Measurements from ENCODE around the gene CPNE5. TPM values are rescaled to one million over a fixed set of nuclear protein-coding genes. Genes with fewer than 3 reads are reported as not detected.
A peak's percentile ranks its signal among the peaks of the same experiment; 100 is the strongest.

Gene CPNE5
- polyA plus RNA-seq, 3 donors: 0.47 to 0.85 (median 0.82) TPM

- DNase-seq: no peak
- TF ChIP-seq CTCF (IDR thresholded peaks at IDR 0.05): no peak
- H3K4me2 ChIP-seq (replicated peaks; ENCODE audit: extremely low read depth, low read length, poor library complexity, severe bottlenecking): no peak overlapping the region
- H4K20me1 ChIP-seq (ENCODE audit: insufficient read depth, low read length): no peaks in the 10 kb centered on the region
- H3K9ac ChIP-seq (ENCODE audit: insufficient read depth, low read length, poor library complexity, severe bottlenecking): no peak overlapping the region
- Mint-ChIP-seq H3K4me1 (peaks cover 1% of the 10 kb centered on the region), H3K4me3 (no peak overlapping the region), H3K9me3 (no peaks in the 10 kb centered on the region), H3K36me3 (no peaks in the 10 kb centered on the region), H3K27me3 (ENCODE audit: low read depth in 3 of 3) (peaks cover 11 to 21% (median 19%) of the 10 kb centered on the region in 3 donors), H3K27ac (peak overlapping the region in 1 of 7 donors; percentile 3)
- H3K4me3 ChIP-seq (replicated peaks in 1 of 3; ENCODE audit: low read depth in 2 of 3, low read length in 3 of 3): no peak overlapping the region
- 91% methylated on average over 7 of the region's 9 CpGs for WGBS (ENCODE audit: insufficient coverage)
- H3K4me1 ChIP-seq (ENCODE audit: control insufficient read depth in 1 of 2, insufficient read depth in 2 of 2, low read length in 2 of 2): no peaks in the 10 kb centered on the region
- intact Hi-C loops (cut with micrococcal nuclease): no loop called here
- H3K27ac ChIP-seq (ENCODE audit: low read depth in 1 of 2, low read length in 2 of 2): no peak overlapping the region
- H3K27me3 ChIP-seq (ENCODE audit: control insufficient read depth in 2 of 2, insufficient read depth in 2 of 2, low read length in 2 of 2): peaks cover 3 to 8% of the 10 kb centered on the region in 2 donors
- no peak overlapping the region for H2AFZ ChIP-seq (ENCODE audit: insufficient read depth, low read depth, low read length, poor library complexity, severe bottlenecking)
- H3K9me3 ChIP-seq (replicated peaks in 1 of 2; ENCODE audit: control insufficient read depth in 1 of 2, insufficient read depth in 1 of 2, low read length in 2 of 2): no peaks in the 10 kb centered on the region
- H3K36me3 ChIP-seq (replicated peaks in 1 of 2; ENCODE audit: control insufficient read depth in 1 of 2, insufficient read depth in 2 of 2, low read length in 2 of 2): no peaks in the 10 kb centered on the region
- no peaks in the 10 kb centered on the region for H3K79me2 ChIP-seq (ENCODE audit: insufficient read depth, low read length)
Measured at GRCh38 chr6:36793296-36793912, 45.8 kb downstream of the CPNE5 start.

DNA sequence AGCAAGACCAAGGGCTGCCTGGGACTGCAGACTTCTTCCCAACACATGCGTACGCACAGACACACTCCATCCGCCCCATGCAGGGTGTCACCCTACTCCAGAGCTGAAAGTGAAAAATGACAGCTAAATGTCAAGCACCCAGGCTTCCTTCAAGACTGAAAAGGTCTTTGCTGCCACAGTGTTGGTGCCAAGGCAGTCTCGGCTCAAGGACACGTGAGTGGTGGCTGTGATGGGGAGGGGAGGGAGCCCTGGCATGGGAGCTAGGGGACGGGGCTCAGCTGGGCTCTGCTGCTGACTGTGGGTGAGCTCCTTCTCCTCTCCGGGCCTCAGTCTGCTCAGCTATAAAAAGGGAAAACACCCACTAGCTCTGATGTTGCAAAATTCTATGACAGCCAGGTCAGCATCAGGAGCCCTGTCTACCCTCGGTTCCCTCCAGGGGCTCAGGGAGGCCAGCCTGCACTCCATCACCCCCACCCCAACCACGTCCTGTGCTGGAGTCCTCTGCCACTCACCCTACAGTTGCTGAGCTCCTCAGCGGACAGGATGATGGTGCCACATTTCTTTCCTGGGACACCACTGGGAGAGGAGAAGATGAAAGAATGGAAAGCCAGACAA lies 47.6 kb downstream of the CPNE5 start:
- H2AFZ ChIP-seq (ENCODE audit: insufficient read depth, low read depth, low read length, poor library complexity, severe bottlenecking): no peak overlapping the region
- H3K4me3 ChIP-seq (replicated peaks in 1 of 3; ENCODE audit: low read depth in 2 of 3, low read length in 3 of 3): no peak overlapping the region
- no peak for DNase-seq
- Mint-ChIP-seq H3K4me3 (no peak overlapping the region), H3K36me3 (no peaks in the 10 kb centered on the region), H3K4me1 (peaks cover 1% of the 10 kb centered on the region), H3K27me3 (ENCODE audit: low read depth in 3 of 3) (peaks cover 17 to 30% (median 26%) of the 10 kb centered on the region in 3 donors), H3K27ac (peak overlapping the region in 1 of 7 donors; percentile 4), H3K9me3 (no peaks in the 10 kb centered on the region)
- H3K4me2 ChIP-seq (replicated peaks; ENCODE audit: extremely low read depth, low read length, poor library complexity, severe bottlenecking): no peak overlapping the region
- peaks cover 3 to 8% of the 10 kb centered on the region in 2 donors for H3K27me3 ChIP-seq (ENCODE audit: control insufficient read depth in 2 of 2, insufficient read depth in 2 of 2, low read length in 2 of 2)
- H3K79me2 ChIP-seq (ENCODE audit: insufficient read depth, low read length): no peaks in the 10 kb centered on the region
- H4K20me1 ChIP-seq (ENCODE audit: insufficient read depth, low read length): no peaks in the 10 kb centered on the region
- no peaks in the 10 kb centered on the region for H3K9me3 ChIP-seq (replicated peaks in 1 of 2; ENCODE audit: control insufficient read depth in 1 of 2, insufficient read depth in 1 of 2, low read length in 2 of 2)
- intact Hi-C loops (cut with micrococcal nuclease): no loop called here
- H3K9ac ChIP-seq (ENCODE audit: insufficient read depth, low read length, poor library complexity, severe bottlenecking): no peak overlapping the region
- no peak overlapping the region for H3K27ac ChIP-seq (ENCODE audit: low read depth in 1 of 2, low read length in 2 of 2)
- no peaks in the 10 kb centered on the region for H3K36me3 ChIP-seq (replicated peaks in 1 of 2; ENCODE audit: control insufficient read depth in 1 of 2, insufficient read depth in 2 of 2, low read length in 2 of 2)
- H3K4me1 ChIP-seq (ENCODE audit: control insufficient read depth in 1 of 2, insufficient read depth in 2 of 2, low read length in 2 of 2): no peaks in the 10 kb centered on the region
- WGBS (ENCODE audit: insufficient coverage): 85% methylated on average over 4 of the region's 10 CpGs
- TF ChIP-seq CTCF (IDR thresholded peaks at IDR 0.05): no peak

All from CD14-positive monocyte (primary cell).